ENCODE data around the gene MDFI. TPM values are rescaled to one million over a fixed set of nuclear protein-coding genes. Genes with fewer than 3 reads are reported as not detected.

The MDFI gene
- total RNA-seq, 1 donor from 2014 or later = 94.7 TPM

GRCh38 chr6:41659935-41660334 lies 21.7 kb downstream of the MDFI start:
- intact Hi-C loops (cut with DNase I) = no loop called here
- H3K9me3 ChIP-seq = no peaks in the 10 kb centered on the region
- no peak for DNase-seq (ENCODE audit: low spot score in 2 of 2)
- H3K36me3 ChIP-seq = no peaks in the 10 kb centered on the region
- TF ChIP-seq CTCF (IDR thresholded peaks at IDR 0.05) = no peak
- H3K27ac ChIP-seq = no peak overlapping the region
- H3K4me3 ChIP-seq = no peak overlapping the region
- no peaks in the 10 kb centered on the region for H3K4me1 ChIP-seq
- H3K27me3 ChIP-seq = no peaks in the 10 kb centered on the region

GRCh38 chr6:41663568-41663967 lies 25.3 kb downstream of the MDFI start:
- Histone ChIP-seq H3K4me1 (no peaks in the 10 kb centered on the region), H3K36me3 (no peaks in the 10 kb centered on the region), H3K4me3 (no peak overlapping the region), H3K9me3 (no peaks in the 10 kb centered on the region), H3K27ac (no peak overlapping the region), H3K27me3 (no peaks in the 10 kb centered on the region)
- DNase-seq (ENCODE audit: low spot score in 2 of 2) = no peak
- intact Hi-C loops (cut with DNase I) = no loop called here
- TF ChIP-seq CTCF (IDR thresholded peaks at IDR 0.05) = no peak

- intact Hi-C loops (cut with DNase I) = no loop called here
- no peak for TF ChIP-seq CTCF (IDR thresholded peaks at IDR 0.05)
Measured at GRCh38 chr6:41664271-41664670, 26.0 kb downstream of the MDFI start.

GRCh38 chr6:41667195-41667594 lies 28.9 kb downstream of the MDFI start:
- no peaks in the 10 kb centered on the region for H3K27me3 ChIP-seq
- no peak for DNase-seq (ENCODE audit: low spot score in 2 of 2)
- intact Hi-C loops (cut with DNase I) = no loop called here
- no peaks in the 10 kb centered on the region for H3K4me1 ChIP-seq
- no peaks in the 10 kb centered on the region for H3K36me3 ChIP-seq
- H3K9me3 ChIP-seq = no peaks in the 10 kb centered on the region
- TF ChIP-seq CTCF (IDR thresholded peaks at IDR 0.05) = no peak
- no peak overlapping the region for H3K27ac ChIP-seq
- no peak overlapping the region for H3K4me3 ChIP-seq

More at GRCh38 chr6:41664271-41664670, 26.0 kb downstream of the MDFI start:
- Histone ChIP-seq H3K27ac (no peak overlapping the region), H3K36me3 (no peaks in the 10 kb centered on the region), H3K4me3 (no peak overlapping the region), H3K9me3 (no peaks in the 10 kb centered on the region), H3K4me1 (no peaks in the 10 kb centered on the region), H3K27me3 (no peaks in the 10 kb centered on the region)
- DNase-seq (ENCODE audit: low spot score in 2 of 2) = no peak

- intact Hi-C loops (cut with DNase I) = no loop called here
Measured at GRCh38 chr6:41668968-41669367, 30.7 kb downstream of the MDFI start.

More at GRCh38 chr6:41668968-41669367, 30.7 kb downstream of the MDFI start:
- no peak for TF ChIP-seq CTCF (IDR thresholded peaks at IDR 0.05)
- no peak overlapping the region for H3K4me3 ChIP-seq
- no peak for DNase-seq (ENCODE audit: low spot score in 2 of 2)
- H3K27ac ChIP-seq = no peak overlapping the region
- no peaks in the 10 kb centered on the region for H3K4me1 ChIP-seq
- H3K9me3 ChIP-seq = no peaks in the 10 kb centered on the region
- H3K27me3 ChIP-seq = no peaks in the 10 kb centered on the region
- H3K36me3 ChIP-seq = no peaks in the 10 kb centered on the region

Data from ascending aorta (tissue), 2 donors.